ENCODE data around the gene UBAP2L.
"Not testable (repeated sequence)": the region's sequence is repeated elsewhere in the genome, so short reads cannot be mapped to it uniquely, and the experiment has no call there.

UBAP2L gene

DNA sequence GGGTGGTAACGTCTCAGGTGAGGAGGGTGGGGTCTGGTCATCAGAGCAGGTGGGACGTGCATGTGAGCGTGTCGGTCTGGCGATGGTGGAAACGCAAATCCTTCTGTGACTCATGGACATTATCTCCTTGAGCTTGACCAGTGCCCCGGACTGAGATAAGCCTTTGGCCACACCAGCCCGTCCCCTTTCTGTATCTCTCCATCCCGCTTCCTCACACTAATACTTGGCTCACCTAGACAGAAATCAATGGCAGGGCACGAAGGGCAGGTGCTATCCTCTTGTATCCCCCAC, 92.3 kb downstream of the UBAP2L start:
- no peak for DNase-seq (ENCODE audit: low read depth)
- TF ChIP-seq, protein P1, sequence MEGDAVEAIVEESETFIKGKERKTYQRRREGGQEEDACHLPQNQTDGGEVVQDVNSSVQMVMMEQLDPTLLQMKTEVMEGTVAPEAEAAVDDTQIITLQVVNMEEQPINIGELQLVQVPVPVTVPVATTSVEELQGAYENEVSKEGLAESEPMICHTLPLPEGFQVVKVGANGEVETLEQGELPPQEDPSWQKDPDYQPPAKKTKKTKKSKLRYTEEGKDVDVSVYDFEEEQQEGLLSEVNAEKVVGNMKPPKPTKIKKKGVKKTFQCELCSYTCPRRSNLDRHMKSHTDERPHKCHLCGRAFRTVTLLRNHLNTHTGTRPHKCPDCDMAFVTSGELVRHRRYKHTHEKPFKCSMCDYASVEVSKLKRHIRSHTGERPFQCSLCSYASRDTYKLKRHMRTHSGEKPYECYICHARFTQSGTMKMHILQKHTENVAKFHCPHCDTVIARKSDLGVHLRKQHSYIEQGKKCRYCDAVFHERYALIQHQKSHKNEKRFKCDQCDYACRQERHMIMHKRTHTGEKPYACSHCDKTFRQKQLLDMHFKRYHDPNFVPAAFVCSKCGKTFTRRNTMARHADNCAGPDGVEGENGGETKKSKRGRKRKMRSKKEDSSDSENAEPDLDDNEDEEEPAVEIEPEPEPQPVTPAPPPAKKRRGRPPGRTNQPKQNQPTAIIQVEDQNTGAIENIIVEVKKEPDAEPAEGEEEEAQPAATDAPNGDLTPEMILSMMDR (IDR thresholded peaks at IDR 0.05; ENCODE audit: insufficient read depth, low read depth, low read length, missing control alignments) = no peak
- no peak overlapping the region for H3K4me3 ChIP-seq (ENCODE audit: low read length)

DNA sequence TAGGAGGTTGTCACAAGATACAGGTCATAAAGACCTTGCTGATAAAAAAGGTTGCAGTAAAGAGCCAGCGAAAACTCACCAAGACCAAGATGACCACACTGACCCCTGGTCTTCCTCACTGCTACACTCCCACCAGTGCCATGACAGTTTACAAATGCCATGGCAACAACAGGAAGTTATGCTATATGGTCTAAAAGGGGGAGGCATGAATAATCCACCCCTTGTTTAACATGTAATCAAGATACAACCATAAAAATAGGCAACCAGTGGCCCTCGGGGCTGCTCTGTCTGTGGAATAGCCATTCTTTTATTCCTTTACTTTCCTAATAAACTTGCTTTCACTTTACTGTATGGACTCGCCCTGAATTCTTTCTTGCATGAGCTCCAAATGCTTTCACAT, 93.5 kb downstream of the UBAP2L start:
- H3K4me3 ChIP-seq (ENCODE audit: low read length); DNase-seq (ENCODE audit: low read depth): not testable (repeated sequence)

DNA sequence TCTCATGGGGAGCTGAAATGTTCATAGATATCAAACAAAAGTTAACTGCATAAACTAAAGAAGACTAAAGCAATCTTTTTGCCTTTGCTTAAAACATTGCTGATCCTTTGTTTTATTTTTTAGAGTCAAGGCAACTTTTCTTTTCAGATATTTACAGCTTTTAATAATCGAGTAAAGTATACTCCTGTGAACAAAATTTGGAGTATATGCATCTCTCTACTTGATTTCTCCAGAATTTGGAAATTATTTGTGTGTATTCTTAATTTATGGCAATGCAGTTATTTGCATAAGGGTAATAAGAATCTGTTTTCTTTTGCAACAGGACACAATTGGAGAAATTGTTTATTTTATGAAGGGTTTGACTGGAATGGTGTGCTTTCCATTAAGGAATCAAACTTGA, 95.9 kb downstream of the UBAP2L start:
- no peak for DNase-seq (ENCODE audit: low read depth)
- no peak overlapping the region for H3K4me3 ChIP-seq (ENCODE audit: low read length)
- TF ChIP-seq, protein P1 (IDR thresholded peaks at IDR 0.05; ENCODE audit: insufficient read depth, low read depth, low read length, missing control alignments) = no peak

DNA sequence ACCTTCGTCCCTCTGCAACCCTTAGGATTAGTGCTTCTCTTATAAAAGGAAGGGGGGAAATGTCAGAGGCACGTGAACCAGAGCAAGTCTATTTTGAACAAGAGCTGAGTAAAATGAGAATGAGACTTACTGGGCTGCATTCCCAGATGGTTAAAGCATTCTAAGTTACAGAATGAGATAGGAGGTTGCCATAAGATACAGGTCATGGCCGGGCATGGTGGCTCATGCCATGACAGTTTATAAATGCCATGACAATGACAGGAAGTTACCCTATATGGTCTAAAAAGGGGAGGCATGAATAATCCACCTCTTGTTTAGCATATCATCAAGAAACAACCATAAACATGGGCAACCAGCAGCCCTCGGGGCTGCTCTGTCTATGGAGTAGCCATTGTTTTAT, 97.6 kb downstream of the UBAP2L start:
- H3K4me3 ChIP-seq (ENCODE audit: low read length) = no peak overlapping the region
- peak; percentile 29 for DNase-seq (ENCODE audit: low read depth)
- TF ChIP-seq, protein P1 (IDR thresholded peaks at IDR 0.05; ENCODE audit: insufficient read depth, low read depth, low read length, missing control alignments) = no peak
